ENCODE results near the gene CRLF2.
"Not testable (repeated sequence)": the region's sequence is repeated elsewhere in the genome, so short reads cannot be mapped to it uniquely, and the experiment has no call there.

CRLF2 gene

DNA sequence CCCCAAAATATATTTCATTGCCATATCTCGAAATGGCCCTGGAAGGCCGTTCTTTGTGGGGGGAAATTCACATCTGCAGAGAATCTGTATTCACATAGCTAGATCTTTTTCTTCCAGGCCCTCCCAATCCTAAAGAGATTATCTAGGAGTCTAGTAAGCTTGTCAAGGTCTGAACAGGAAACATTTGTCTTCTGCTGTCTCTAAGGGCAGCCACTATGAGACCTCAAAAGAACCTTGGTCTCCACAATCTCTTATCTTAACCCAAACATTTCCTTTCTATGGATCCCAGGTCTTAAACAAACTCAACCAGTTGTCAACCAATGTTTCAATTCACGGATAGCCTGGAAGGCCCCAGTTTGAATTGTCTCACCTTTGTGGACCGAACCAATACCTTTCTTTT is 45.0 kb downstream of the CRLF2 start:
- 74 to 76% methylated on average over 2 to 3 of the region's 4 CpGs for WGBS, 2 experiments (ENCODE audit: insufficient coverage in 2 of 2)
- Histone ChIP-seq H3K4me1 (ENCODE audit: control insufficient read depth, insufficient read depth, low read length, poor library complexity, severe bottlenecking) (no peaks in the 10 kb centered on the region), H3K4me3 (ENCODE audit: extremely low read depth, insufficient read depth, low read length, poor library complexity, severe bottlenecking) (no peak overlapping the region)

DNA sequence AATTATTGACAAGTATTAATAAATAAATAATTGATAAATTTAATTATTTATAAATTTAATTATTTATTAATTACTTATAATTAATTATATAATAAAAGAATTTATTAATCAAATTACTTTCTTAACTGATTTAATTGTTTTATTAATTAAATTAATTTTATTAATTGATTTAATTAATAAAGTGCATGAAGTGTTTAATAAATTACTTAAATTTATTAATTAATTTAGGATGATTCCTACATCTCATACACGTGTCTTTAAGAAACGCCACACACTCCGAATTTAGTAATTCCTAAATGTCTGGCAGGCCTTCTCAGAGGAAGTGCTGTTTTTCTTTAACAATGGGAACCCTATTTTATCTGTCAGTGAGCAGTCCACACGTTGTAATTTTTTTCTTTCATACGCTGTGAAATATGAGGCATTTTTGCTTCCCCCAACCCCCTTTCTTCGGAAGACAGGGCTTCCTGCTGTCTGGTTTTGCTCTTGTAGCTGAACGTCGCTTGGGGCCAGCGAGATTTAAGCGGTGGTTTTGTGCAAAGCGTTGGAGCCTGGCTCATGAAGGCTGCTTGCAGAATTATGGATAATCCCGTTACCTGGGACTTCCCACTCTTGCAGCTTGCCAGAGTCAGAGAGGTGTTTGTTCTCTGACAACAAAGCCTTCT is 46.8 kb downstream of the CRLF2 start:
- 66 to 75% methylated on average over 9 to 11 of the region's 12 CpGs for WGBS, 2 experiments (ENCODE audit: insufficient coverage in 2 of 2)
- peak overlapping the region; percentile 66 for H3K27ac ChIP-seq (ENCODE audit: low read depth, low read length, severe bottlenecking)

More for the DNA sequence above, 45.0 kb downstream of the CRLF2 start:
- Histone ChIP-seq H3K36me3 (ENCODE audit: control insufficient read depth, insufficient read depth, low read length) (no peaks in the 10 kb centered on the region), H3K27ac (ENCODE audit: low read depth, low read length, severe bottlenecking) (no peak overlapping the region), H3K9me3 (ENCODE audit: control insufficient read depth, low read length) (no peaks in the 10 kb centered on the region)

DNA sequence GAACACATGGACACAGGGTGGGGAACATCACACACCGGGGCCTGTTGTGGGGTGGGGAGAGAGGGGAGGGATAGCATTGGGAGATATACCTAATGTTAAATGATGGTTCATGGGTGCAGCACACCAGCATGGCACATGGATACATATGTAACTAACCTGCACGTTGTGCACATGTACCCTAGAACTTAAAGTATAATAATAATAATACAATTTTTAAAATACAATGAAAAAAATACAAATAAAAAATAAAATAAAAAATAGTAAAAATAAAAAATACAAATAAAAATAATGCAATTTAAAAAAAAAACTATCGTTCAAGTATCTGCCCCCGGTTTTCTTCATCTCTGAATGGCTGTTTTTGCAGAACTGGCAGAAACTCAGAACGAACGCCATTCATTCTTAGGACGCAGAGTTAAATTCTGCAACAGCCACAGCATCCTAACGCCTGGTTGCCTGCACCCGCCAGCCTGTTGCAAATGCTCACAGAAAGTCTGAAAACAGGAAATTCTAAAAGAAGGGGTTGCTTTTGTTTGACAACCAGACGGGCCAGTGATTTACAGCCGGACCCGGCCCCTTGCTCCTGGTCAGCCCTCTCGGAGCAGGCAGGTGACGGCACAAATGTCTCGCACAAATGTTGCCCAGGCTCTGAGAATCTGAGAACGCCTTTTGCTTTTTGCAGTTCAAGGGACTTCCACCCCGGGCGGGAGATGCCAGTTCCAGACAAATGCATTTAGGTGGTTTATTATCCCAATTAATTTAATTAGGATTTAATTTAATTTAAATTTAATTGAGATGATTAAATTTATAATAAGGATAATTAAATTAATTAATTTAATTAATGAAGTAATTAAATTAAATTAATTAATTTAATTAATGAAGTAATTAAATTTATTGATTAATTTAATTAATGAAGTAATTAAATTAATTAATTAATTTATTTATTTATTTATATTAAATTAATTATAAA is 47.8 kb downstream of the CRLF2 start:
- Histone ChIP-seq H3K27ac (ENCODE audit: low read depth, low read length, severe bottlenecking) (peak overlapping the region; percentile 7), H3K4me1 (ENCODE audit: control insufficient read depth, insufficient read depth, low read length, poor library complexity, severe bottlenecking) (no peaks in the 10 kb centered on the region), H3K4me3 (ENCODE audit: extremely low read depth, insufficient read depth, low read length, poor library complexity, severe bottlenecking) (no peak overlapping the region), H3K9me3 (ENCODE audit: control insufficient read depth, low read length) (no peaks in the 10 kb centered on the region), H3K36me3 (ENCODE audit: control insufficient read depth, insufficient read depth, low read length) (no peaks in the 10 kb centered on the region)
- 75 to 78% methylated on average over 13 to 14 of the region's 18 CpGs for WGBS, 2 experiments (ENCODE audit: insufficient coverage in 2 of 2)

More for the DNA sequence above, 46.8 kb downstream of the CRLF2 start:
- H3K9me3 ChIP-seq (ENCODE audit: control insufficient read depth, low read length), result no peaks in the 10 kb centered on the region
- H3K36me3 ChIP-seq (ENCODE audit: control insufficient read depth, insufficient read depth, low read length), result no peaks in the 10 kb centered on the region
- no peaks in the 10 kb centered on the region for H3K4me1 ChIP-seq (ENCODE audit: control insufficient read depth, insufficient read depth, low read length, poor library complexity, severe bottlenecking)
- no peak overlapping the region for H3K4me3 ChIP-seq (ENCODE audit: extremely low read depth, insufficient read depth, low read length, poor library complexity, severe bottlenecking)

DNA sequence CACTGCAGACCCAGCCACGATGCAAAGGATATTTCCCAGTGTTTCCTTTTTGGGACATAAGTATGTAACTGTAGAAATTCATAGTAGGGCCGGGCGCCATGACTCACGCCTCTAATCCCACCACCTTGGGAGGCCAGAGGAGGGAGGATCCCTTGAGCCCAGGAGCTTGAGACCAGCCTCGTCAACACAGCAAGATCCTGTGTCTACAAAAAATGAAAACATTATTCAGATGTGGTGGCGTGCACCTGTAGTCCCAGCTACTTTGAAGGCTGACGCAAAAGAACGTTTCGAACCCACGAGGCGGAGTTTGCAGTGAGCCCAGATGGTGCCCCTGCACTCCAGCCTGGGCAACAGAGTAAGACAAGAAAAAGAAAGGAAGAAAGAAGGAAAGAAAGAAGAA is 49.2 kb downstream of the CRLF2 start:
- 82 to 88% methylated on average over 6 to 7 of the region's 11 CpGs for WGBS, 2 experiments (ENCODE audit: insufficient coverage in 2 of 2)
- H3K36me3 ChIP-seq (ENCODE audit: control insufficient read depth, insufficient read depth, low read length), result no peaks in the 10 kb centered on the region
- H3K9me3 ChIP-seq (ENCODE audit: control insufficient read depth, low read length), result no peaks in the 10 kb centered on the region

DNA sequence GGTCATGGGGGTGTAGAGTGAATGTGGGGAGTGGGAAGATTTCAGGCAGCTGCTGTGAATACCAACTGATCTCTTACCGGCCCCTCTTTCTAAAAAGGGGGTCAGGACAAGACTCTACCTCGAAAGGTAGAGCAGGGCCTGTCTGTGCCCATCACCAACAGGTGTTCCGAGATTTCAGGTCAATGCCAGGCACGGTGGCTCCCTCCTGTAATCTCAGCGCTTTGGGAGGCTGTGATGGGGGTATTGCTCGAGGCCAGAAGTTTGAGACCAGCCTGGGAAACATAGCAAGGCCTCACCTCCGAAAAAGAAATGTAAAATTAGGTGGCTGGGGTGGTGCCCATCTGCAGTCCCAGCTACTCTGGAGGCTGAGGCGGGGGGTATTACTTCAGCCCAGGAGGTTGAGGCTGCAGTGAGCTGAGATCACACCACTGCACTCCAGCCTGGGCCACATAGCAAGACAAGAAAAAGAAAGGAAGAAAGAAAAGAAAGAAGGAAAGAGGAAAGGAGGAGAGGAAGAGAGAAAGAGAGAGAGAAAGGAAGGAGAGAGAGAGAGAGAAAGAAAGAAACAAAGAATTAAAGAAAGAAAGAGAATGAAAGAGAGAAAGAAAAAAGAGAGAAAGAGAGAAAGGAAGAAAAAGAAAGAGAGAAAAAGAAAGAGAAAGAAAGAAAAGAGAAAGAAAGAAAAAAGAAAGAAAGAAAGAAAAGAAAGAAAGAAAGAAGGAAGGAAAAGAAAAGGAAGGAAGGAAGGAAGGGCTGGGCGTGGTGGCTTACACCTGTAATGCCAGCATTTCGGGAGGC is 50.1 kb downstream of the CRLF2 start:
- Histone ChIP-seq H3K9me3 (ENCODE audit: control insufficient read depth, low read length) (no peaks in the 10 kb centered on the region), H3K4me1 (ENCODE audit: control insufficient read depth, insufficient read depth, low read length, poor library complexity, severe bottlenecking) (no peaks in the 10 kb centered on the region), H3K4me3 (ENCODE audit: extremely low read depth, insufficient read depth, low read length, poor library complexity, severe bottlenecking) (no peak overlapping the region), H3K36me3 (ENCODE audit: control insufficient read depth, insufficient read depth, low read length) (no peaks in the 10 kb centered on the region), H3K27ac (ENCODE audit: low read depth, low read length, severe bottlenecking) (no peak overlapping the region)
- 85 to 87% methylated on average over 8 to 9 of the region's 10 CpGs for WGBS, 2 experiments (ENCODE audit: insufficient coverage in 2 of 2)

More for the DNA sequence above, 49.2 kb downstream of the CRLF2 start:
- no peak overlapping the region for H3K27ac ChIP-seq (ENCODE audit: low read depth, low read length, severe bottlenecking)
- H3K4me3 ChIP-seq (ENCODE audit: extremely low read depth, insufficient read depth, low read length, poor library complexity, severe bottlenecking), result no peak overlapping the region
- no peaks in the 10 kb centered on the region for H3K4me1 ChIP-seq (ENCODE audit: control insufficient read depth, insufficient read depth, low read length, poor library complexity, severe bottlenecking)

DNA sequence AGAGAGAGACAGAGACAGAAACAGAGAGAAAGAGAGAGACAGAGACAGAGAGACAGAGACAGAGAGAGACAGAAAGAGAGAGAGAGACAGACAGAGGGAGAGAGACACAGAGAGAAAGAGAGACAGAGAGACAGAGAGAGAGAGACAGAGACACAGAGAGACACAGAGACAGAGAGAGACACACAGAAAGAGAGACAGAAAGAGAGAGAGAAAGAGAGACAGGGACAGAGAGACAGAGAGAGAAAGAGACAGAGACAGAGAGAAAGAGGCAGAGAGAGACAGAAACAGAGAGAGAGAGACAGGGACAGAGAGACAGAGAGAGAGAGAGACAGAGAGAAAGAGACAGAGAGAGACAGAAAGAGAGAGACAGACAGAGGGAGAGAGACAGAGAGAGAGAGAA is 52.9 kb downstream of the CRLF2 start:
- no peaks in the 10 kb centered on the region for H3K36me3 ChIP-seq (ENCODE audit: control insufficient read depth, insufficient read depth, low read length)

DNA sequence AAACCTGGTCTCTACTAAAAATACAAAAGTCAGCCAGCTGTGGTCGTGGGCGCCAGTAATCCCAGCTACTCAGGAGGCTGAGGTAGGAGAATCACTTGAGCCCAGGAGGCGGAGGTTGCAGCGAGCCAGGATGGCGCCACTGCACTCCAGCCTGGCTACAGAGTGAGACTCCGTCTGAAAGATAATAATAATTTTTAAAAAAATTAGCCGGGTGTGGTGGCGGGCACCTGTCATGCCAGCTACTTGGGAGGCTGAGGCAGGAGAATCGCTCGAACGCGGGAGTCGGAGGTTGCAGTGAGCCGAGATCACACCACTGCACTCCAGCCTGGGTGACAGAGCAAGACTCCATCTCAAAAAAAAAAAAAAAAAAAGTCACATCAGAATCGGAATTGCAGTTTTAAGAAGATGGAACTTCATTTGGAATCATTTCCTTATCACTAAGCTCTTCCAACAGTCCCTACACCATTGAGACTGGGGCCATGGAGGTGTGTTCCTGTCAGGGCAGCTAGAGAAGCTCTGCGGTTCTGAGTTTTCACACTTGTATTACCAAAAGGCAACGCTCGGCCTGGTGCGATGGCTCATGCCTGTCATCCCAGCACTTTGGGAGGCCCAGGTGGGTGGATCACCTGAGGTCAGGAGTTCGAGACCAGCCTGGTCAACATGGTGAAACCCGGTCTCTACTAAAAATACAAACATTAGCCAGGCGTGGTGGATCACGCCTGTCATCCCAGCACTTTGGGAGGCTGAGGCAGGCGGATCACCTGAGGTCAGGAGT is 55.6 kb downstream of the CRLF2 start:
- not testable (repeated sequence) for H3K36me3 ChIP-seq (ENCODE audit: control insufficient read depth, insufficient read depth, low read length); H3K9me3 ChIP-seq (ENCODE audit: control insufficient read depth, low read length); H3K4me3 ChIP-seq (ENCODE audit: extremely low read depth, insufficient read depth, low read length, poor library complexity, severe bottlenecking); H3K4me1 ChIP-seq (ENCODE audit: control insufficient read depth, insufficient read depth, low read length, poor library complexity, severe bottlenecking); H3K27ac ChIP-seq (ENCODE audit: low read depth, low read length, severe bottlenecking)
- 87 to 90% methylated on average over 16 to 19 of the region's 24 CpGs for WGBS, 2 experiments (ENCODE audit: insufficient coverage in 2 of 2)

More for the DNA sequence above, 52.9 kb downstream of the CRLF2 start:
- no peaks in the 10 kb centered on the region for H3K9me3 ChIP-seq (ENCODE audit: control insufficient read depth, low read length)
- H3K4me1 ChIP-seq (ENCODE audit: control insufficient read depth, insufficient read depth, low read length, poor library complexity, severe bottlenecking), result no peaks in the 10 kb centered on the region
- no peak overlapping the region for H3K4me3 ChIP-seq (ENCODE audit: extremely low read depth, insufficient read depth, low read length, poor library complexity, severe bottlenecking)
- H3K27ac ChIP-seq (ENCODE audit: low read depth, low read length, severe bottlenecking), result no peak overlapping the region

DNA sequence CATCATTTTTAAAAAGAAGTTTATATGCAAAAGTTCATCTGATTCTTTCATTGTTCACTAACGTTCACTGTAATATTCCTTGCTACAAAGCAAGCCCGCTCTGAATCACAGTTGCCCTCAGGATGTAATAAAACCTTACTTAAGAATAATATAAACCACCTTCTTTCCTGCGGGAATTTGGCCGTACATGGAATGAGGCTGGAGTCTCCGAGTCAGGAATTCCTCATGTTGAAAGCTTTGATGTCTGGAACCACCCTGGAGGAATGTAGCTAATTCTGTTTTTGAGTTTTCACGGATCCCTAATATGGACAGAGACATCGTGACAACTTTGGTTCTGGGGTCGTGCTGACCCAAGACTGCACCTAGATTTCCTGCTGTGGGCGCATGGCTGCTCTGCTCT is 58.5 kb downstream of the CRLF2 start:
- 46 to 54% methylated on average over 5 to 7 of the region's 9 CpGs for WGBS, 2 experiments (ENCODE audit: insufficient coverage in 2 of 2)
- Histone ChIP-seq H3K4me3 (ENCODE audit: extremely low read depth, insufficient read depth, low read length, poor library complexity, severe bottlenecking) (no peak overlapping the region), H3K9me3 (ENCODE audit: control insufficient read depth, low read length) (no peaks in the 10 kb centered on the region), H3K4me1 (ENCODE audit: control insufficient read depth, insufficient read depth, low read length, poor library complexity, severe bottlenecking) (no peaks in the 10 kb centered on the region), H3K36me3 (ENCODE audit: control insufficient read depth, insufficient read depth, low read length) (no peaks in the 10 kb centered on the region), H3K27ac (ENCODE audit: low read depth, low read length, severe bottlenecking) (no peak overlapping the region)

DNA sequence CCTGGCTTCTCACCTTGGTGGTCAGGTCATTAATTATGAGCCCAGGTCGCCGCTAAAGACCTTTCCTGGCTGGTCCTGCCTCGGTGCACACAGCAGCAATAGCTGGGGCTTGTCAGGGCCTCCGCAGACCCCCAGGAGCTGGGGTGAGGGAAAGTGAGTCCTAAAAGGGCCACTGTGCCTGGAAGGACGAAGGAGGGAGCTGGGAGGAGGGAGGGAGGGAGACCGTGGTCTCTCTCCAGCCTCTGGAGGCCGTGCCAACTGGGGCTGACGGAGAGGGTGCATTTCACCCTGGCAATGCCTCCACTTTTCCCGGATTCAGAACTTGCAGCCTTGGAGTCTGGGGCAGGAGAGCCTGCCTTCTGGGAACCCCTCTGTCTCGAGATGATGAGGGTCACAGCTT is 60.4 kb downstream of the CRLF2 start:
- H3K4me1 ChIP-seq (ENCODE audit: control insufficient read depth, insufficient read depth, low read length, poor library complexity, severe bottlenecking), result no peaks in the 10 kb centered on the region
- H3K27ac ChIP-seq (ENCODE audit: low read depth, low read length, severe bottlenecking), result no peak overlapping the region
- no peaks in the 10 kb centered on the region for H3K9me3 ChIP-seq (ENCODE audit: control insufficient read depth, low read length)
- no peak overlapping the region for H3K4me3 ChIP-seq (ENCODE audit: extremely low read depth, insufficient read depth, low read length, poor library complexity, severe bottlenecking)
- WGBS, 2 experiments (ENCODE audit: insufficient coverage in 2 of 2), result 72 to 81% methylated on average over 7 to 10 of the region's 10 CpGs
- H3K36me3 ChIP-seq (ENCODE audit: control insufficient read depth, insufficient read depth, low read length), result no peaks in the 10 kb centered on the region

Measured in mesodermal cell (in vitro differentiated cells).